ENCODE results near the gene ITIH2.

DNA sequence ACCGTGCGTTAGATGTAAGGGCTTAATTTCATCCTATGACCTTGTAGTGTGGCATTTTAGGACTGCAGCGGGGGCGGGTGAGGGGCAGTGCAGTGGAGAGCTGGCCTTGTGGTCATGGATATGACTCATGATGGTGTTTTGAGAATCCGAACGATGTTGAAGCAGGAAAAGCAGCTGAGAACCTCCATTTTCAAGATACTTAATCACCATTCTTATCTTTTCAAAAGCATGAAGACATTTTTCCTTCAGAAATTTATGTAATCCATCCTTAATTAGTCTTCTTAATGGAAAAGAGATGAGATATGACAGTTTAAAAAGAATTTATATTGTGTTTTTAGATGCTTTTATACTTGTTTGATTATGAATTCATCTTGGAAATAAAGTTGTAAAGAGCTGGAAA is 94.5 kb downstream of the ITIH2 start:
- TF ChIP-seq POLR2A (IDR thresholded peaks at IDR 0.05; ENCODE audit: control extremely low read depth in 1 of 2, low read depth in 2 of 2, low read length in 2 of 2), result no peak
- TF ChIP-seq CBX8 (IDR thresholded peaks at IDR 0.05; ENCODE audit: borderline replicate concordance, low read depth, low read length), result no peak
- TF ChIP-seq JUND (IDR thresholded peaks at IDR 0.05; ENCODE audit: low read length), result no peak
- no peak for TF ChIP-seq TAF1 (IDR thresholded peaks at IDR 0.05; ENCODE audit: low read depth, low read length)
- no peak for TF ChIP-seq SP4 (IDR thresholded peaks at IDR 0.05; ENCODE audit: low read length)
- no peak for TF ChIP-seq SP1 (IDR thresholded peaks at IDR 0.05; ENCODE audit: low read depth, low read length)
- TF ChIP-seq, protein P1, sequence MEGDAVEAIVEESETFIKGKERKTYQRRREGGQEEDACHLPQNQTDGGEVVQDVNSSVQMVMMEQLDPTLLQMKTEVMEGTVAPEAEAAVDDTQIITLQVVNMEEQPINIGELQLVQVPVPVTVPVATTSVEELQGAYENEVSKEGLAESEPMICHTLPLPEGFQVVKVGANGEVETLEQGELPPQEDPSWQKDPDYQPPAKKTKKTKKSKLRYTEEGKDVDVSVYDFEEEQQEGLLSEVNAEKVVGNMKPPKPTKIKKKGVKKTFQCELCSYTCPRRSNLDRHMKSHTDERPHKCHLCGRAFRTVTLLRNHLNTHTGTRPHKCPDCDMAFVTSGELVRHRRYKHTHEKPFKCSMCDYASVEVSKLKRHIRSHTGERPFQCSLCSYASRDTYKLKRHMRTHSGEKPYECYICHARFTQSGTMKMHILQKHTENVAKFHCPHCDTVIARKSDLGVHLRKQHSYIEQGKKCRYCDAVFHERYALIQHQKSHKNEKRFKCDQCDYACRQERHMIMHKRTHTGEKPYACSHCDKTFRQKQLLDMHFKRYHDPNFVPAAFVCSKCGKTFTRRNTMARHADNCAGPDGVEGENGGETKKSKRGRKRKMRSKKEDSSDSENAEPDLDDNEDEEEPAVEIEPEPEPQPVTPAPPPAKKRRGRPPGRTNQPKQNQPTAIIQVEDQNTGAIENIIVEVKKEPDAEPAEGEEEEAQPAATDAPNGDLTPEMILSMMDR (IDR thresholded peaks at IDR 0.05; ENCODE audit: control extremely low read depth in 1 of 3, insufficient read depth in 1 of 3, low read depth in 1 of 3, low read length in 3 of 3), result no peak
- TF ChIP-seq SRF (IDR thresholded peaks at IDR 0.05; ENCODE audit: low read depth, low read length), result no peak
- TF ChIP-seq RAD21 (IDR thresholded peaks at IDR 0.05 in 1 of 2, conservative IDR thresholded peaks at IDR 0.05 in 1 of 2; ENCODE audit: low read depth in 2 of 2, low read length in 2 of 2), result no peak
- no peak for TF ChIP-seq EZH2 (IDR thresholded peaks at IDR 0.05; ENCODE audit: low read depth, low read length, severe bottlenecking)
- TF ChIP-seq YY1 (IDR thresholded peaks at IDR 0.05; ENCODE audit: low read depth, low read length), result no peak

All from H1 (cell line).